NB4 (cell line): ENCODE measurements around the gene MEF2A.

Experiments
- MYC ChIP-seq: IDR thresholded peaks from 2 replicates; pipeline ENCODE4 v1.6.1; 2011; ENCODE audit warnings: low read depth, low read length
- POLR2A ChIP-seq: IDR thresholded peaks from 2 replicates; pipeline ENCODE4 v1.6.1; 2011; ENCODE audit warnings: mild to moderate bottlenecking; ENCODE audit not compliant: insufficient read length; ENCODE audit errors: extremely low read depth
- TF ChIP-seq, protein P1 (sequence below): IDR thresholded peaks from one replicate; pipeline ENCODE4 v1.5.1; 2012; ENCODE audit warnings: low read depth, low read length

- TF ChIP-seq, protein P1, sequence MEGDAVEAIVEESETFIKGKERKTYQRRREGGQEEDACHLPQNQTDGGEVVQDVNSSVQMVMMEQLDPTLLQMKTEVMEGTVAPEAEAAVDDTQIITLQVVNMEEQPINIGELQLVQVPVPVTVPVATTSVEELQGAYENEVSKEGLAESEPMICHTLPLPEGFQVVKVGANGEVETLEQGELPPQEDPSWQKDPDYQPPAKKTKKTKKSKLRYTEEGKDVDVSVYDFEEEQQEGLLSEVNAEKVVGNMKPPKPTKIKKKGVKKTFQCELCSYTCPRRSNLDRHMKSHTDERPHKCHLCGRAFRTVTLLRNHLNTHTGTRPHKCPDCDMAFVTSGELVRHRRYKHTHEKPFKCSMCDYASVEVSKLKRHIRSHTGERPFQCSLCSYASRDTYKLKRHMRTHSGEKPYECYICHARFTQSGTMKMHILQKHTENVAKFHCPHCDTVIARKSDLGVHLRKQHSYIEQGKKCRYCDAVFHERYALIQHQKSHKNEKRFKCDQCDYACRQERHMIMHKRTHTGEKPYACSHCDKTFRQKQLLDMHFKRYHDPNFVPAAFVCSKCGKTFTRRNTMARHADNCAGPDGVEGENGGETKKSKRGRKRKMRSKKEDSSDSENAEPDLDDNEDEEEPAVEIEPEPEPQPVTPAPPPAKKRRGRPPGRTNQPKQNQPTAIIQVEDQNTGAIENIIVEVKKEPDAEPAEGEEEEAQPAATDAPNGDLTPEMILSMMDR, result no peak
- no peak for TF ChIP-seq POLR2A
- TF ChIP-seq MYC, result no peak
Measured at GRCh38 chr15:99677540-99678134, 111.9 kb downstream of the MEF2A start.
